Measurements from ENCODE around the gene KATNAL2. TPM values are rescaled to one million over a fixed set of nuclear protein-coding genes. Genes with fewer than 3 reads are reported as not detected.

The KATNAL2 gene
- total RNA-seq, 1 donor from 2014 or later = 3.0 TPM

DNA sequence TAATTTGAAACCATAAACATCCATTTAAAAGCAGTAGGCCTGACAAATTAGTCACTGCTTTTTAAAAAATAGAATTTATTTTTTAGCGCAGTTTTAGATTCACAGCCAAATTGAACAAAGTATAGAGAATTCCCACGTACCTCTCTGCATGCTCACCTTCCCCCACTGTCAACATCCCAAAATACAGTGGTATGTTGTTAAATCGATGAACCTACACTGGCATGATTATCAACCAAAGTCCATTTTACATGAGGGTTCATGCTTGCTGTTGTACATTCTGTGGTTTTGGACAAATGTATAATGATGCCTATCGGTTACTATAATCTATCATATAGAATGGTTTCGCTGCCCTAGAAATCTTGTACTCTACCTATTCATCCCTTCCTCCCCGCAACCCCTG lies 123.6 kb downstream of the KATNAL2 start:
- Mint-ChIP-seq H3K27me3 (ENCODE audit: low read depth, unreplicated experiment) (peaks cover 2% of the 10 kb centered on the region), H3K27ac (ENCODE audit: unreplicated experiment) (no peak overlapping the region)

DNA sequence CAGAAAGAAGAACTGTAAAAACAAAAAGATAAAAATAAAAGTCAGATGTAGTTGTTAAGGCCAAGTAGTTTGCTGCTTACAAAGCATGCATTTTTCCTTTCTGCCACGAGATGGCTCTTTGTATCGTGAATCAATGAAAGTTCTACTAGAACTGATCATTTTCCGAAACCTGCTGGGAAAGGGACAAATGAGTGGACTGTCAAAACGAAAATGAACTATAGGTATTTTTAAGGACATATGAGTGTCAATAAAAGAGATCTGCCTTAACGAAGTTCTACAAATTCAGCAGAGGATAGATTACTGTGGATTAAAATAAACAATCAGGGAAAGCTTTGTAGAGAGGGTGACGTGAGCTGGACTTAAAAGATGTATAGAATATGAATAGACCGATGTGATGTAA lies 133.1 kb downstream of the KATNAL2 start:
- no peaks in the 10 kb centered on the region for H3K36me3 ChIP-seq (ENCODE audit: insufficient read depth, low read length)
- H3K9me3 ChIP-seq (ENCODE audit: insufficient read depth, low read depth, low read length) = no peaks in the 10 kb centered on the region
- peak; percentile 33 for DNase-seq (ENCODE audit: low read depth)
- Mint-ChIP-seq H3K27ac (ENCODE audit: unreplicated experiment) (no peak overlapping the region), H3K4me3 (ENCODE audit: unreplicated experiment) (no peak overlapping the region), H3K9me3 (ENCODE audit: unreplicated experiment) (no peaks in the 10 kb centered on the region), H3K36me3 (ENCODE audit: low read depth, unreplicated experiment) (no peaks in the 10 kb centered on the region), H3K27me3 (ENCODE audit: low read depth, unreplicated experiment) (peaks cover 14% of the 10 kb centered on the region), H3K4me1 (ENCODE audit: low read depth, unreplicated experiment) (peaks cover 10% of the 10 kb centered on the region)
- H3K4me2 ChIP-seq (ENCODE audit: low read length) = no peak overlapping the region
- H3K79me2 ChIP-seq (ENCODE audit: insufficient read depth, low read length) = no peaks in the 10 kb centered on the region
- no peak overlapping the region for H3K9ac ChIP-seq (ENCODE audit: low read length)
- no peak overlapping the region for H3K4me3 ChIP-seq (ENCODE audit: insufficient read depth, low read depth, low read length)
- FAIRE-seq = peak; percentile 49
- no peaks in the 10 kb centered on the region for H4K20me1 ChIP-seq (ENCODE audit: insufficient read depth, low read length)
- no peak for TF ChIP-seq EZH2 (IDR thresholded peaks at IDR 0.05; ENCODE audit: insufficient read depth, low read length)
- TF ChIP-seq, protein P1, sequence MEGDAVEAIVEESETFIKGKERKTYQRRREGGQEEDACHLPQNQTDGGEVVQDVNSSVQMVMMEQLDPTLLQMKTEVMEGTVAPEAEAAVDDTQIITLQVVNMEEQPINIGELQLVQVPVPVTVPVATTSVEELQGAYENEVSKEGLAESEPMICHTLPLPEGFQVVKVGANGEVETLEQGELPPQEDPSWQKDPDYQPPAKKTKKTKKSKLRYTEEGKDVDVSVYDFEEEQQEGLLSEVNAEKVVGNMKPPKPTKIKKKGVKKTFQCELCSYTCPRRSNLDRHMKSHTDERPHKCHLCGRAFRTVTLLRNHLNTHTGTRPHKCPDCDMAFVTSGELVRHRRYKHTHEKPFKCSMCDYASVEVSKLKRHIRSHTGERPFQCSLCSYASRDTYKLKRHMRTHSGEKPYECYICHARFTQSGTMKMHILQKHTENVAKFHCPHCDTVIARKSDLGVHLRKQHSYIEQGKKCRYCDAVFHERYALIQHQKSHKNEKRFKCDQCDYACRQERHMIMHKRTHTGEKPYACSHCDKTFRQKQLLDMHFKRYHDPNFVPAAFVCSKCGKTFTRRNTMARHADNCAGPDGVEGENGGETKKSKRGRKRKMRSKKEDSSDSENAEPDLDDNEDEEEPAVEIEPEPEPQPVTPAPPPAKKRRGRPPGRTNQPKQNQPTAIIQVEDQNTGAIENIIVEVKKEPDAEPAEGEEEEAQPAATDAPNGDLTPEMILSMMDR (IDR thresholded peaks at IDR 0.05; ENCODE audit: insufficient read depth, low read depth, low read length) = peak; percentile 63
- no peaks in the 10 kb centered on the region for H3K27me3 ChIP-seq (ENCODE audit: insufficient read depth, low read length)
- H2AFZ ChIP-seq (ENCODE audit: low read depth, low read length) = no peak overlapping the region
- no peaks in the 10 kb centered on the region for H3K4me1 ChIP-seq (ENCODE audit: insufficient read depth, low read length)
- no peak overlapping the region for H3K27ac ChIP-seq (ENCODE audit: low read depth, low read length)

More for the DNA sequence above, 123.6 kb downstream of the KATNAL2 start:
- H3K27me3 ChIP-seq (ENCODE audit: insufficient read depth, low read length) = no peaks in the 10 kb centered on the region
- no peaks in the 10 kb centered on the region for H3K4me1 ChIP-seq (ENCODE audit: insufficient read depth, low read length)
- H4K20me1 ChIP-seq (ENCODE audit: insufficient read depth, low read length) = no peaks in the 10 kb centered on the region
- H2AFZ ChIP-seq (ENCODE audit: low read depth, low read length) = no peak overlapping the region
- H3K4me3 Mint-ChIP-seq (ENCODE audit: unreplicated experiment) = no peak overlapping the region
- FAIRE-seq = no peak
- no peaks in the 10 kb centered on the region for H3K79me2 ChIP-seq (ENCODE audit: insufficient read depth, low read length)
- TF ChIP-seq, protein P1 (IDR thresholded peaks at IDR 0.05; ENCODE audit: insufficient read depth, low read depth, low read length) = no peak
- no peak for TF ChIP-seq EZH2 (IDR thresholded peaks at IDR 0.05; ENCODE audit: insufficient read depth, low read length)
- H3K36me3 ChIP-seq (ENCODE audit: insufficient read depth, low read length) = no peaks in the 10 kb centered on the region
- no peaks in the 10 kb centered on the region for H3K36me3 Mint-ChIP-seq (ENCODE audit: low read depth, unreplicated experiment)
- no peak overlapping the region for H3K27ac ChIP-seq (ENCODE audit: low read depth, low read length)
- no peaks in the 10 kb centered on the region for H3K9me3 Mint-ChIP-seq (ENCODE audit: unreplicated experiment)
- H3K4me3 ChIP-seq (ENCODE audit: insufficient read depth, low read depth, low read length) = no peak overlapping the region
- no peak overlapping the region for H3K4me2 ChIP-seq (ENCODE audit: low read length)
- DNase-seq (ENCODE audit: low read depth) = no peak
- no peaks in the 10 kb centered on the region for H3K9me3 ChIP-seq (ENCODE audit: insufficient read depth, low read depth, low read length)
- no peak overlapping the region for H3K9ac ChIP-seq (ENCODE audit: low read length)
- H3K4me1 Mint-ChIP-seq (ENCODE audit: low read depth, unreplicated experiment) = no peaks in the 10 kb centered on the region

DNA sequence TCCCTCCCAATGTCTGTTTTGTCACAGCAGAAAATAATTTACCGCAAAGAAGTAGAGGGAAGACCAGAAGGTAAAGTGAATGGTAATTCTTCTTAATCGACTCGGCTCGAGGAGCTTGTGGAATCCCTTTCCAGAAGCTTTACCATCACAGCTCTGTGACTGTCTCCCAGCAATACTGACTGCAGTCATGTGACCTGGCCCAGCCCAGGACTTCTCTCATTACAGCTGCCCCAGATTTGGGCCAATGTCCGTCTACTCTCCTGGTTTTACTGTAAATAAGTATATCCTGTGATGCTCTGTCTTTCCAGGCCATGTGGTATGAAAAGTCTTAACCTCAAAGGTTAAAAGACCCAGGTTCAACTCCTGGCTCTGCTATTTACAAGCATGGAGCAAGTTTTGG lies 137.0 kb downstream of the KATNAL2 start:
- Histone ChIP-seq H3K36me3 (ENCODE audit: insufficient read depth, low read length) (no peaks in the 10 kb centered on the region), H3K4me3 (ENCODE audit: insufficient read depth, low read depth, low read length) (no peak overlapping the region)
- H3K36me3 Mint-ChIP-seq (ENCODE audit: low read depth, unreplicated experiment) = peaks cover 1% of the 10 kb centered on the region

More for the DNA sequence above, 137.0 kb downstream of the KATNAL2 start:
- FAIRE-seq = no peak
- no peak overlapping the region for H3K27ac ChIP-seq (ENCODE audit: low read depth, low read length)
- no peaks in the 10 kb centered on the region for H3K4me1 ChIP-seq (ENCODE audit: insufficient read depth, low read length)
- no peaks in the 10 kb centered on the region for H3K9me3 ChIP-seq (ENCODE audit: insufficient read depth, low read depth, low read length)
- H3K9me3 Mint-ChIP-seq (ENCODE audit: unreplicated experiment) = no peaks in the 10 kb centered on the region
- H3K9ac ChIP-seq (ENCODE audit: low read length) = no peak overlapping the region
- no peak for TF ChIP-seq EZH2 (IDR thresholded peaks at IDR 0.05; ENCODE audit: insufficient read depth, low read length)
- TF ChIP-seq, protein P1 (IDR thresholded peaks at IDR 0.05; ENCODE audit: insufficient read depth, low read depth, low read length) = no peak
- peaks cover 23% of the 10 kb centered on the region for H3K27me3 Mint-ChIP-seq (ENCODE audit: low read depth, unreplicated experiment)
- H3K4me3 Mint-ChIP-seq (ENCODE audit: unreplicated experiment) = no peak overlapping the region
- H3K27ac Mint-ChIP-seq (ENCODE audit: unreplicated experiment) = no peak overlapping the region
- H3K4me1 Mint-ChIP-seq (ENCODE audit: low read depth, unreplicated experiment) = no peaks in the 10 kb centered on the region
- H3K4me2 ChIP-seq (ENCODE audit: low read length) = no peak overlapping the region
- no peaks in the 10 kb centered on the region for H3K27me3 ChIP-seq (ENCODE audit: insufficient read depth, low read length)
- no peaks in the 10 kb centered on the region for H4K20me1 ChIP-seq (ENCODE audit: insufficient read depth, low read length)
- no peaks in the 10 kb centered on the region for H3K79me2 ChIP-seq (ENCODE audit: insufficient read depth, low read length)
- DNase-seq (ENCODE audit: low read depth) = no peak
- H2AFZ ChIP-seq (ENCODE audit: low read depth, low read length) = no peak overlapping the region
